Measurements from ENCODE around the gene NPAS3. TPM values are rescaled to one million over a fixed set of nuclear protein-coding genes. Genes with fewer than 3 reads are reported as not detected.

NPAS3 gene
- total RNA-seq, 6 experiments from 2014 or later = 0.11 to 0.83 (median 0.21) TPM; not detected in 2

- Histone ChIP-seq H3K36me3 (no peaks in the 10 kb centered on the region), H3K27ac (no peak overlapping the region), H3K27me3 (peaks cover 0 to 4% of the 10 kb centered on the region in 2 donors), H3K4me1 (no peaks in the 10 kb centered on the region), H3K9me3 (no peaks in the 10 kb centered on the region), H3K4me3 (no peak overlapping the region)
- no peak for DNase-seq
- TF ChIP-seq CTCF (IDR thresholded peaks at IDR 0.05) (no peak), POLR2A (IDR thresholded peaks at IDR 0.05) (no peak)
- intact Hi-C loops (cut with DNase I) = no loop called here
- WGBS (ENCODE audit: insufficient coverage, low coverage, low lambda C conversion rate, missing lambda C conversion rate) = 38% methylated on average over 2 of the region's 2 CpGs
- ATAC-seq = no peak
Observed at GRCh38 chr14:33679025-33679424, 740.3 kb downstream of the NPAS3 start.

- intact Hi-C loops (cut with DNase I) = no loop called here
- no peak overlapping the region for H3K4me3 ChIP-seq
- H3K36me3 ChIP-seq = no peaks in the 10 kb centered on the region
- H3K4me1 ChIP-seq = no peaks in the 10 kb centered on the region
- DNase-seq = no peak
- 45% methylated on average over 3 of the region's 3 CpGs for WGBS (ENCODE audit: insufficient coverage, low coverage, low lambda C conversion rate, missing lambda C conversion rate)
- no peaks in the 10 kb centered on the region for H3K27me3 ChIP-seq
- H3K9me3 ChIP-seq = no peaks in the 10 kb centered on the region
- TF ChIP-seq POLR2A (IDR thresholded peaks at IDR 0.05) (no peak), CTCF (IDR thresholded peaks at IDR 0.05) (no peak)
- no peak for ATAC-seq
- no peak overlapping the region for H3K27ac ChIP-seq
Observed at GRCh38 chr14:33679461-33680225, 741.0 kb downstream of the NPAS3 start.

DNA sequence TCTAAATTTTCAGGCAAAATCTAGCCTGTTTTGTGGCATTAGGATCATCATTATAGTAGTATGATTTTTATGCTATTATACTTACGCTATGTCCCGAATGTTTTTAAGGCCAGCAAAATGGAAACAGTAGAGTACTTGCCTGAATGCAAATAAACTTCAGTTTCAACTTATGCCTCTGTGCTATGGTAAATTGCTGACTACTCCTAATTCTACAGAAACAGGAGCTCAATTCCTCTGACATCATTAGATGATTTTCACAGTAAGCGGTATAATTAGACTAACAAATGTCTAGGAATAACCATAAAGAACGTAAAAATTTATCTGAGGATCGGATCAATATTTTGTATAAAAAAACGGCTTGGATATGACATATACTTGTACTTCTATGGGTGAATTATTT lies 742.2 kb downstream of the NPAS3 start:
- intact Hi-C loops (cut with DNase I) = no loop called here
- TF ChIP-seq POLR2A (IDR thresholded peaks at IDR 0.05) = no peak
- TF ChIP-seq CTCF (IDR thresholded peaks at IDR 0.05) = no peak
- ATAC-seq = no peak

GRCh38 chr14:33682760-33683159 lies 744.1 kb downstream of the NPAS3 start:
- H3K36me3 ChIP-seq = no peaks in the 10 kb centered on the region
- 31% methylated on average over 4 of the region's 4 CpGs for WGBS (ENCODE audit: insufficient coverage, low coverage, low lambda C conversion rate, missing lambda C conversion rate)
- no peak overlapping the region for H3K4me3 ChIP-seq
- ATAC-seq (no peak), DNase-seq (no peak)
- no peaks in the 10 kb centered on the region for H3K9me3 ChIP-seq
- intact Hi-C loops (cut with DNase I) = no loop called here
- H3K27me3 ChIP-seq = no peaks in the 10 kb centered on the region
- H3K4me1 ChIP-seq = no peaks in the 10 kb centered on the region
- H3K27ac ChIP-seq = no peak overlapping the region
- TF ChIP-seq POLR2A (IDR thresholded peaks at IDR 0.05) (no peak), CTCF (IDR thresholded peaks at IDR 0.05) (no peak)

More for the DNA sequence above, 742.2 kb downstream of the NPAS3 start:
- Histone ChIP-seq H3K4me3 (no peak overlapping the region), H3K9me3 (no peaks in the 10 kb centered on the region), H3K36me3 (no peaks in the 10 kb centered on the region), H3K27ac (no peak overlapping the region), H3K27me3 (no peaks in the 10 kb centered on the region), H3K4me1 (no peaks in the 10 kb centered on the region)
- DNase-seq = no peak
- 81% methylated on average over 6 of the region's 6 CpGs for WGBS (ENCODE audit: insufficient coverage, low coverage, low lambda C conversion rate, missing lambda C conversion rate)
